Upper lobe of left lung (tissue), 4 donors: ENCODE measurements around the gene NKAIN4.

Experiments used
- EP300 ChIP-seq, 4 donors: sonication (generic); formaldehyde crosslinking; IDR thresholded peaks; one replicate each; pipeline ENCODE4 v1.5.1; 2017; ENCODE audit warnings: antibody characterized with exemption in 4 of 4, control low read depth in 2 of 4
- POLR2A ChIP-seq, 4 donors: fragments of 450-650 bp; IDR thresholded peaks; one replicate each; pipeline ENCODE4 v1.5.1; 2016 to 2017; ENCODE audit warnings: antibody characterized with exemption in 4 of 4, mild to moderate bottlenecking in 2 of 4
- POLR2AphosphoS5 ChIP-seq, 2 donors: sonication (generic); formaldehyde crosslinking; IDR thresholded peaks; one replicate each; pipeline ENCODE4 v1.5.1; 2017; ENCODE audit warnings: antibody characterized with exemption in 2 of 2
- TF ChIP-seq, protein P1 (sequence below), 6 experiments: fragments of 450-650 bp in 4 of 6; fragments of 200-600 bp in 2 of 6; sonication (generic) in 2 of 6; IDR thresholded peaks; one replicate each; pipeline ENCODE4 v1.5.1; 2016 to 2019; ENCODE audit warnings: antibody characterized with exemption in 6 of 6

DNA sequence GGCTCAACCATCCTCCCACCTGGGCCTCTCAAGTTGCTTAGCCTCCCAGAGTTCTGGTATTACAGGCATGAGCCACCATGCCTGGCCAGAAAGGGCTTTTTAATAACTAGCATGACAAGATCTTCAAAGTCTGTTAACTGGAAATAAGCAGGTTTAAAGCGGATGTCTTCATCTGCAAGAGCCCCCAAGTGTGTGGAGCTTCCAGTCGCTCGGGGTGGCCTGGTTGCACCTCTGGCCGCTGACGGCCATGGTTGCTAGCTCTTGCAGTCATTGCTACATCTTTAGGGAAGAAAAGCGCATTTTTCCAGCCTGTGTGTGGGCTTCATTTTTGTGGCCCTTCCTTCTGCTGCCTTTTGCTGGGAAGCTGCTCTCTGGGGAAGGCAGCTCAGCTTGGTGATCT, 26.1 kb upstream of the NKAIN4 start:
- TF ChIP-seq, protein P1, sequence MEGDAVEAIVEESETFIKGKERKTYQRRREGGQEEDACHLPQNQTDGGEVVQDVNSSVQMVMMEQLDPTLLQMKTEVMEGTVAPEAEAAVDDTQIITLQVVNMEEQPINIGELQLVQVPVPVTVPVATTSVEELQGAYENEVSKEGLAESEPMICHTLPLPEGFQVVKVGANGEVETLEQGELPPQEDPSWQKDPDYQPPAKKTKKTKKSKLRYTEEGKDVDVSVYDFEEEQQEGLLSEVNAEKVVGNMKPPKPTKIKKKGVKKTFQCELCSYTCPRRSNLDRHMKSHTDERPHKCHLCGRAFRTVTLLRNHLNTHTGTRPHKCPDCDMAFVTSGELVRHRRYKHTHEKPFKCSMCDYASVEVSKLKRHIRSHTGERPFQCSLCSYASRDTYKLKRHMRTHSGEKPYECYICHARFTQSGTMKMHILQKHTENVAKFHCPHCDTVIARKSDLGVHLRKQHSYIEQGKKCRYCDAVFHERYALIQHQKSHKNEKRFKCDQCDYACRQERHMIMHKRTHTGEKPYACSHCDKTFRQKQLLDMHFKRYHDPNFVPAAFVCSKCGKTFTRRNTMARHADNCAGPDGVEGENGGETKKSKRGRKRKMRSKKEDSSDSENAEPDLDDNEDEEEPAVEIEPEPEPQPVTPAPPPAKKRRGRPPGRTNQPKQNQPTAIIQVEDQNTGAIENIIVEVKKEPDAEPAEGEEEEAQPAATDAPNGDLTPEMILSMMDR (IDR thresholded peaks at IDR 0.05): no peak
- TF ChIP-seq POLR2A (IDR thresholded peaks at IDR 0.05) (no peak), EP300 (IDR thresholded peaks at IDR 0.05) (no peak), POLR2AphosphoS5 (IDR thresholded peaks at IDR 0.05) (no peak)
